OCI-M2 (cell line): ENCODE results near the gene TEX261.

Source experiments
- DNase-seq: peaks from one replicate; lab custom pipeline; 2025; ENCODE audit not compliant: unreplicated experiment; lab: John Stamatoyannopoulos, UW

The TEX261 gene

GRCh38 chr2:70982971-70983370 lies 11.7 kb downstream of the TEX261 start:
- no peak for DNase-seq

- DNase-seq, result no peak
Observed at GRCh38 chr2:70981866-70982810, 12.5 kb downstream of the TEX261 start.

DNA sequence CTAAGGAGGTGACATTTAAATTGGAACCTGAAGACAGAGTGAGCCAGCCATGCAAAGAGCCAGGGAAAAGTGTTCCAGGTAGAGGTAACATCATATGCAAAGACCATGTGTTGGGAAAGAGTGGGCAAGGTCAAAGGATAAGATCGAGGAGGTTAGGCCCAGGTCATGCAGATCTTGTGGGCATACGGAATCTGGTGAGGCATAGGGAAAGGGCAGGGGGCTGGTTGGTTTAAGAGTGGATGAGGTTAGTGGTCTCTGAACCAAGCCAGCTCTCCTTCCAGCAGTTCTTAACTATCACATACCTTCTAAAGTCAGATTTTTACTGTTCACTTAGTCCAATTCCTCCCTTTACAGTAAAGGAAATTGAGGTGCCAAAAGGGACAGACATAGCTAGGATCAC lies 13.3 kb downstream of the TEX261 start:
- no peak for DNase-seq

- DNase-seq, result no peak
Observed at GRCh38 chr2:70979626-70980025, 15.0 kb downstream of the TEX261 start.

DNA sequence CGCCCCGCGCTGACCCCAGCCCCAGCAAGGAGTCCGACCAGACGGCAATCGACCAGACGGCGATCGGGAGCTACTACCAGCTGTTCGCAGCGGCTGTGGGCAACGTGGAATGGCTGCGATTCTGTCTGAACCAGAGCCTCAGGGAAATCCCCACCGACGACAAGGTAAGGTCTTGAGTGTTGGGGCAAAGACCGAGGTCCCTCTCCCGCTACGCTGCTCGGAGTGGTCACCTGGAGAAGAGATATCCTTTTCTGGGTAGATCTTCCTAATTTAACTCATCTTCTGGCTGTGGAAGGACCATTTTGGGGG lies 15.5 kb downstream of the TEX261 start:
- no peak for DNase-seq

GRCh38 chr2:70978341-70979179 lies 16.1 kb downstream of the TEX261 start, which contains the start of gene ANKRD53:
TSS of gene ANKRD53 (plus strand) at chr2:70978630. CDS start at chr2:70978646, 16 bp downstream.
- no peak for DNase-seq

GRCh38 chr2:70977605-70978205 lies 17.0 kb downstream of the TEX261 start:
- DNase-seq, result no peak

DNA sequence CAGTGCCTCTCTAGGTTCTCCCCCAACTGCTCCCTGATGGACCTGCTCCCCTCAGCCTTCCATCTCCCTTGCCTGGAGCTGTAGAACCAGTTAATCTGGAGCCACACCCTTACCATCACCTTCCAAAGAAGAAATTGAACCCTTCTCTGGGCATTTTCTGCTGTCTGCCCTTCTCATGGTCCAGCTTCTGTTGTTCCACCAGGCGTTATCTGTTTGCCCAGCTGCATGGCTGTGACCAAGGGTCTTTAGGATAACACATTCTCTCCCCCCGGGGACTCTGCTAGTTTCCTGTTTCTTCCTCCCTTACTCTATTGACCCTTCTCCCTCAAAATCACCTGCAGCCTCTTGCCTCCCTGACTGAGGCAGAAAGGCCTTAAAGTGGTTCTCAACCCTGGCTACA lies 19.4 kb downstream of the TEX261 start:
- DNase-seq, result peak; percentile 40

DNA sequence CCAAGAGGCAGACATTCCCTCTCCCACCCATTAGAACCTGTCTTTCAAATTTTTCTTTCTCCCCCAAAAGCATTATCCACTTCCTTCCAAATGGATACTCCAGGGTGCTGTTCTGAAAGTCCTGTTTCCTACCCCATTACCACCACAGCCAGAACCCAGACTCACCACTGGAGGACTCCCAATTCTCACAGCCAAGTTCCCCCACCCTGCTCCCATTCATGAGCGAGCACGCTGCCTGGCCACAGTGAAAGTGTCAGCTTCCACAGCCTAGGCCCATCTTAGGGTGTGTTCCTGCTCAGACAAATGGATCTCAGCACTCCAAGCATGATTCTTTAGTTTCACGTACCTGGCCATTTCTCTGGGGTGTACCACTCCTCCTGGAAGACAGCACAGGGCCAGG lies 20.1 kb downstream of the TEX261 start:
- DNase-seq, result no peak

DNA sequence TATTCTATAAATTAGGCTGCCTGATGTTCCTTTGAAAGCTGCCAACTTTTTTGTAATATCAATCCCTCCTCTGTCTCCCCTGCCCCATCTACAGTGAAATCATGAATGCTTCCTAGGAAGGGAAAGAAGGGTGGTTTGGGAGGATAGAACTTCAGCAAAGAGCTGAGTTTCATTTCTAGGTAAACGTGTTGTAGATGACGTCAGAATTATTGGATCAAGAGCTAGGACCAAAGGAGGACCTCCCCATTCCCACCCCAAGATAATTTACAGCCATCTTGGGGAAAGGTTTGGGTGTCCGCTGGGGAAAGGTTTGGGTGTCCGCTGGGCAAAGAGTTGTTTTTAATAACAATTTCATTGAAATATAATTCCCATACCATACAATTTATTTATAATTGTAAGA lies 27.5 kb downstream of the TEX261 start:
- DNase-seq, result no peak

GRCh38 chr2:70966681-70967080 lies 28.0 kb downstream of the TEX261 start:
- DNase-seq, result no peak

DNA sequence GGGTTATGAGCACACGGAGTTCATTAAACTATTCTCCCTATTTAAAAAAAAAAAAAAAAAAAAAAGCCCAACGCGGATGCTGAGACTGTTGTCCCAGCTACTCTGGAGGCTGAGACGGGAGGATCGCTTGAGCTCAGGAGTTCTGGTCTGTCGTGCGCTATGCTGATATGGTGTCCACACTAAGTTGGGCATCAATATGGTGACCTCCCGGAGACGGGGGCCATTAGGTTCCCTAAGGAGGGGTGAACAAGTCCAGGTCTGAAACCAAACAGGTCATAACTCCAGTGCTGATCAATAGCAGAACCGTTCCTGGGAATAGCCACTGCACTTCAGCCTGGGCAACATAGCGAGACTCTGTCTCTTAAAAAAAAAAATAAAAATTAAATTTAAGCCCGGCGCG lies 29.2 kb downstream of the TEX261 start:
- DNase-seq, result no peak

GRCh38 chr2:70964596-70965386 lies 29.9 kb downstream of the TEX261 start:
- DNase-seq, result no peak

DNA sequence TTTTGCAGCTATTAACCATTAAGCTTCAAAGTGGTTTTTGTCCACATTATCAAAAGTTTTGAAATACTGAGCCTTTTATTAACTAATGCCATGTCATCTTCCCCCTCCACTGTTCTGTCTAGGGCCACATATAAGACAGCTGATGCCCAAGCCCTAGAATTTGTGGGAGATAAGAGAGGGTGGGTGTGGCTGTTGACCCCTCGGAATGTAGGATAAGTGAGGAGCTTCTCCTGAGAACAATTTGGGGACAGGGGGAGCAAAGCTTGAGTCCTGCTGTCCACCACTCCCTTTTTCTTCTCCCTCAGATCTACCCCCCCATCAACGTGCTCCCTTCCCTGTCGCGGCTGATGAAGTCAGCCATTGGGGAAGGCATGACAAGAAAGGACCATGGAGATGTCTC lies 30.5 kb downstream of the TEX261 start:
- DNase-seq, result no peak

DNA sequence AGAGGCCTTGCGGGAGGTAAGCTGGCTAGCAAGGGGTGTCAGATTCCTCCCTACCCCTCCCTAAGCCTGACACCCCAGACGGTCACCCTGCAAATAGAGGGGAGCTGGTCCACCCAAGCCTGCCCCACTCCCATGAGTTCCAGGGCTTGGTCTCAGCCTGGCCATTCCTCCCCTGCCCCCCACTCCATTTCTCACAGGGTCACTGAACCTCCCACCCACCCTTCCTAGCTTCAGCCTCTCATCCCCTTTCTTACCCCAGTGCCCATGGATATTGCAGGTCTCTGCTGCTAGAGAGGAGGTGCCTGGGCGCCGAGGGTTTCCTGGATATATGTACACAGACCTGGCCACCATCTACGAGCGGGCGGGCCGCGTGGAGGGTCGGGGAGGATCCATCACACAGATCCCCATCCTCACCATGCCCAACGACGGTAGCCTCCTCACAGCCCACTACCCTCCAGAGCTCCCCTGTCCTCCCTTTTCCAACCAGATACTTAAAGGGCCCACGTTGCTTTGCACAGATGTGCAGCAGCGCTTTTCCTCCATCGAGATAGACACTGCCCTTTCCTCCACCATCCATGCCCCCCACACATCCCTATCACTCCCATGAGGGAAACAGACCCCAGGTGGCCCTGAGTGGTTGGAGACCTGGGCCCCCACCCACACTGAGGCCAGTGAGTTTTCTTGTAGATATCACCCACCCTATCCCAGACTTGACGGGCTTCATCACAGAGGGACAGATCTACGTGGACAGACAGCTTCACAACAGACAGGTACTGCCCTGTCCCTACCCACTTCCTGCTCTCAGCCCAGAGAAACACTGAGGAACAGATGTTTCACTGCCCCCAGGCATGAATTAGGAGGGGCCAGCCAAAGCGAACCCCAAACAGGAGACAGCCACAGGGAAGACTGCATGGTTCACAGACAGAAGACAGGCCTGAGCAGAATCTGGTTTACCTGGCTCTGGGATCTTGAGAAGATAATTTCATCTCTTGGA lies 31.5 kb downstream of the TEX261 start:
- no peak for DNase-seq

DNA sequence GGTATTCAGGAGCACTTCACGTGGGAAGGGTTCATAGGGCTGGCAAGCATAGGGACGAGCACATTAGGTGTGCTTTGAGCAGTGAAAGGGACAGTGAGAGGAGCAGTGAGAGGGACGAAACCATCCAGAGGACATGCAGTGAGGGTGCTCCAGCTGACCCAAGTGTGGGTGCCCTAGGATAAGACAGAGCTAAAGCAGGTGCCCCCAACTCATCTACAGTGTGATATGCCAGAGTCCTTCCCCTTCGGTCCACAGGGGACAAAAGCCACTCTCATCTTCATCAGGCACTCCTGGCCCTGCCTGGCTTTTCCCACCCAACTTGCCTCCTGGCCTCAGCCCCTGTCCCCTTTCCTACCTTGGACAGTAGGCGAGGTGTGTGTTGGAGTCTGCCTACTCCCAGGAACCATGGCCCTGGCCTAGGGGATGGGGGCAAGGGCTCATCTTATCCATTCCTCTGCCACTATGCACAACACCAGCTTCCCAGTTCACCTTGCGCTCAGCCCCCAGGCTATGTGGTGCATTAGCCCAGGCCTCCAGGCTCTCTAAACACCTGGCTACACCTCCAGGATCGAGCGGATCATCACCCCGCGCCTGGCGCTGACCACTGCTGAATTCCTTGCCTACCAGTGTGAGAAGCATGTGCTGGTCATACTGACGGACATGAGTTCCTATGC lies 32.3 kb downstream of the TEX261 start:
- no peak for DNase-seq

DNA sequence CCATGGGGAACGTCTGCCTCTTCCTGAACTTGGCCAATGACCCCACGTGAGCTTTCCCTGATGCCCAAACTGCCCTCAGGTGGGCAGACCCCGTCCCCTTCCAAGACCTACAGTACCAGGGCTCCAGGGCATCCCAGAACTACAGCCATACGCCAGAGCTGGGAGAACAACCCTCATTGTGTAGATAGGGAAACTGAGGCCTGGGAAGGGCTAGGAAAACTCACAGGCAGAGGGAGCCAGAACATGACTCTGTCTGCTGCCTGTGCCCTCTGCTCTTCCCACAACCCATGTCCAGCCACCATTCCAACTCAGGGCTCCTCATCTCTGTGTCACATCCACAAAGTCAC lies 33.1 kb downstream of the TEX261 start:
- DNase-seq, result no peak

DNA sequence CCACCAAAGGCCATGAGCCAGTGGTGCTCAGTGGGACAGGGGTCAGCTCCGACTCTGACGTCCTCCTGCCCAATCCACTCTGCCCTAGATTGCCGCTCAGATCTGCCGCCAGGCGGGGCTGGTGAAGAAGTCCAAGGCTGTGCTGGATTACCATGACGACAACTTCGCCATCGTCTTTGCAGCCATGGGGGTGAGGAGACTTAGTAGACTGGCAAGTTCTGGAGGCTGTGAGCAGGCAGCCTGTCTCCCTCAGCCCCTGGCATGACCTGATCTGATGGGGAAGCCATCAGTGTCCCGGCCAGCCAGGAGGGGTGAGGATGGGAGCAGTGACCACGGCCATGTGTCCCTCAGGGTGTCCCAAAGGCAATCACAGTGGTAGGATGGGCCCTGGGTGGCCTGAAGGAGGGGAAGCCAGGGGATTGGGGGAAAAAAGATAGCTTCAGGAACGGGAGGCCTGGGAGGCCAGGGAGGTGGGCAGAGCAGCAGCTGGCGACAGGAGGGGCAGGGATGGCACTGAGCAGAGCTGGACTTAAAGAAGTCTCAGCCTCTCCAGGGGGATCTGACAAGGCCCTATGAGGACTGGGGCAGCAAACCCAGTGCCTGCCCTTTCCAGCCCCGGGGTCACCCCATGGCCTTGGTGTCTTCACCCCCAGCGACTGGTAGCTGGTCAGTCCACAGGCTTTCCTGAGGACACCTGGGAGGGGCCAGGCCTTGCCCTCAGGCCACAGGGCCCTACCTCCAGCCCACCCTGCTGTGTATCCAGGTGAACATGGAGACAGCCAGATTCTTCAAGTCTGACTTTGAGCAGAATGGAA lies 33.6 kb downstream of the TEX261 start:
- DNase-seq, result no peak
